ENCODE data around the gene IMMT.
"Not testable (repeated sequence)": the region's sequence is repeated elsewhere in the genome, so short reads cannot be mapped to it uniquely, and the experiment has no call there.

Gene IMMT

GRCh38 chr2:86235196-86235980 lies 40.1 kb upstream of the IMMT start:
- H3K27me3 ChIP-seq (ENCODE audit: control insufficient read depth in 5 of 5, insufficient read depth in 4 of 5, low read length in 5 of 5): peaks cover 0 to under 1% (median 0%) of the 10 kb centered on the region in 5 donors
- H3K4me3 ChIP-seq (ENCODE audit: low read depth in 1 of 5, low read length in 5 of 5): no peak overlapping the region
- H3K4me1 ChIP-seq (ENCODE audit: control insufficient read depth in 5 of 5, insufficient read depth in 5 of 5, low read length in 5 of 5): peaks cover 0 to 17% (median 0%) of the 10 kb centered on the region in 5 donors
- no peak overlapping the region for H3K9ac ChIP-seq (ENCODE audit: low read length in 5 of 5)
- H3K9me3 ChIP-seq (ENCODE audit: control insufficient read depth in 5 of 5, low read length in 5 of 5): no peaks in the 10 kb centered on the region
- no peak overlapping the region for H3K27ac ChIP-seq (ENCODE audit: low read depth, low read length)
- no peaks in the 10 kb centered on the region for H3K36me3 ChIP-seq (ENCODE audit: control insufficient read depth in 5 of 5, insufficient read depth in 5 of 5, low read length in 5 of 5)

GRCh38 chr2:86234563-86235131 lies 39.4 kb upstream of the IMMT start:
- Histone ChIP-seq H3K27ac (ENCODE audit: low read depth, low read length) (no peak overlapping the region), H3K4me3 (ENCODE audit: low read depth in 1 of 5, low read length in 5 of 5) (no peak overlapping the region), H3K27me3 (ENCODE audit: control insufficient read depth in 5 of 5, insufficient read depth in 4 of 5, low read length in 5 of 5) (peaks cover 0 to 2% (median 0%) of the 10 kb centered on the region in 5 donors), H3K36me3 (ENCODE audit: control insufficient read depth in 5 of 5, insufficient read depth in 5 of 5, low read length in 5 of 5) (no peaks in the 10 kb centered on the region), H3K4me1 (ENCODE audit: control insufficient read depth in 5 of 5, insufficient read depth in 5 of 5, low read length in 5 of 5) (peaks cover 0 to 15% (median 0%) of the 10 kb centered on the region in 5 donors), H3K9me3 (ENCODE audit: control insufficient read depth in 5 of 5, low read length in 5 of 5) (no peaks in the 10 kb centered on the region), H3K9ac (ENCODE audit: low read length in 5 of 5) (no peak overlapping the region)

GRCh38 chr2:86233436-86233835 lies 38.2 kb upstream of the IMMT start:
- Histone ChIP-seq H3K4me3 (ENCODE audit: low read depth in 1 of 5, low read length in 5 of 5) (no peak overlapping the region), H3K9me3 (ENCODE audit: control insufficient read depth in 5 of 5, low read length in 5 of 5) (no peaks in the 10 kb centered on the region), H3K4me1 (ENCODE audit: control insufficient read depth in 5 of 5, insufficient read depth in 5 of 5, low read length in 5 of 5) (peaks cover 0 to 3% (median 0%) of the 10 kb centered on the region in 5 donors), H3K27me3 (ENCODE audit: control insufficient read depth in 5 of 5, insufficient read depth in 4 of 5, low read length in 5 of 5) (peaks cover 0 to 2% (median 0%) of the 10 kb centered on the region in 5 donors), H3K9ac (ENCODE audit: low read length in 5 of 5) (no peak overlapping the region), H3K36me3 (ENCODE audit: control insufficient read depth in 5 of 5, insufficient read depth in 5 of 5, low read length in 5 of 5) (no peaks in the 10 kb centered on the region), H3K27ac (ENCODE audit: low read depth, low read length) (no peak overlapping the region)

- H3K9ac ChIP-seq (ENCODE audit: low read length in 5 of 5): no peak overlapping the region
- H3K27ac ChIP-seq (ENCODE audit: low read depth, low read length): no peak overlapping the region
- H3K4me3 ChIP-seq (ENCODE audit: low read depth in 1 of 5, low read length in 5 of 5): no peak overlapping the region
- H3K27me3 ChIP-seq (ENCODE audit: control insufficient read depth in 5 of 5, insufficient read depth in 4 of 5, low read length in 5 of 5): peaks cover 0 to 2% (median 0%) of the 10 kb centered on the region in 5 donors
- H3K4me1 ChIP-seq (ENCODE audit: control insufficient read depth in 5 of 5, insufficient read depth in 5 of 5, low read length in 5 of 5): no peaks in the 10 kb centered on the region
- H3K36me3 ChIP-seq (ENCODE audit: control insufficient read depth in 5 of 5, insufficient read depth in 5 of 5, low read length in 5 of 5): no peaks in the 10 kb centered on the region
- H3K9me3 ChIP-seq (ENCODE audit: control insufficient read depth in 5 of 5, low read length in 5 of 5): no peaks in the 10 kb centered on the region
Observed at GRCh38 chr2:86232910-86233309, 37.6 kb upstream of the IMMT start.

- Histone ChIP-seq H3K4me1 (ENCODE audit: control insufficient read depth in 5 of 5, insufficient read depth in 5 of 5, low read length in 5 of 5) (no peaks in the 10 kb centered on the region), H3K27ac (ENCODE audit: low read depth, low read length) (no peak overlapping the region), H3K4me3 (ENCODE audit: low read depth in 1 of 5, low read length in 5 of 5) (no peak overlapping the region), H3K27me3 (ENCODE audit: control insufficient read depth in 5 of 5, insufficient read depth in 4 of 5, low read length in 5 of 5) (peaks cover 0 to 2% (median 0%) of the 10 kb centered on the region in 5 donors), H3K9me3 (ENCODE audit: control insufficient read depth in 5 of 5, low read length in 5 of 5) (no peaks in the 10 kb centered on the region), H3K36me3 (ENCODE audit: control insufficient read depth in 5 of 5, insufficient read depth in 5 of 5, low read length in 5 of 5) (no peaks in the 10 kb centered on the region), H3K9ac (ENCODE audit: low read length in 5 of 5) (no peak overlapping the region)
Observed at GRCh38 chr2:86232373-86232784, 37.1 kb upstream of the IMMT start.

- Histone ChIP-seq H3K27me3 (ENCODE audit: control insufficient read depth in 5 of 5, insufficient read depth in 4 of 5, low read length in 5 of 5) (peaks cover 0 to 2% (median 0%) of the 10 kb centered on the region in 5 donors), H3K9ac (ENCODE audit: low read length in 5 of 5) (no peak overlapping the region), H3K4me1 (ENCODE audit: control insufficient read depth in 5 of 5, insufficient read depth in 5 of 5, low read length in 5 of 5) (no peaks in the 10 kb centered on the region), H3K27ac (ENCODE audit: low read depth, low read length) (no peak overlapping the region), H3K4me3 (ENCODE audit: low read depth in 1 of 5, low read length in 5 of 5) (no peak overlapping the region), H3K9me3 (ENCODE audit: control insufficient read depth in 5 of 5, low read length in 5 of 5) (no peaks in the 10 kb centered on the region), H3K36me3 (ENCODE audit: control insufficient read depth in 5 of 5, insufficient read depth in 5 of 5, low read length in 5 of 5) (no peaks in the 10 kb centered on the region)
Observed at GRCh38 chr2:86231680-86232372, 36.6 kb upstream of the IMMT start.

- Histone ChIP-seq H3K27ac (ENCODE audit: low read depth, low read length) (no peak overlapping the region), H3K4me3 (ENCODE audit: low read depth in 1 of 5, low read length in 5 of 5) (no peak overlapping the region), H3K9me3 (ENCODE audit: control insufficient read depth in 5 of 5, low read length in 5 of 5) (no peaks in the 10 kb centered on the region), H3K27me3 (ENCODE audit: control insufficient read depth in 5 of 5, insufficient read depth in 4 of 5, low read length in 5 of 5) (peaks cover 0 to 2% (median 0%) of the 10 kb centered on the region in 5 donors), H3K4me1 (ENCODE audit: control insufficient read depth in 5 of 5, insufficient read depth in 5 of 5, low read length in 5 of 5) (no peaks in the 10 kb centered on the region), H3K36me3 (ENCODE audit: control insufficient read depth in 5 of 5, insufficient read depth in 5 of 5, low read length in 5 of 5) (no peaks in the 10 kb centered on the region), H3K9ac (ENCODE audit: low read length in 5 of 5) (no peak overlapping the region)
Observed at GRCh38 chr2:86230961-86231360, 35.7 kb upstream of the IMMT start.

- Histone ChIP-seq H3K27ac (ENCODE audit: low read depth, low read length) (no peak overlapping the region), H3K27me3 (ENCODE audit: control insufficient read depth in 5 of 5, insufficient read depth in 4 of 5, low read length in 5 of 5) (peaks cover 0 to 2% (median 0%) of the 10 kb centered on the region in 5 donors)
Observed at GRCh38 chr2:86229221-86229620, 34.0 kb upstream of the IMMT start.

GRCh38 chr2:86228574-86228973 lies 33.3 kb upstream of the IMMT start:
- peaks cover 2 to 22% (median 11%) of the 10 kb centered on the region in 5 donors for H3K4me1 ChIP-seq (ENCODE audit: control insufficient read depth in 5 of 5, insufficient read depth in 5 of 5, low read length in 5 of 5)
- H3K9me3 ChIP-seq (ENCODE audit: control insufficient read depth in 5 of 5, low read length in 5 of 5); H3K27me3 ChIP-seq (ENCODE audit: control insufficient read depth in 5 of 5, insufficient read depth in 4 of 5, low read length in 5 of 5); H3K27ac ChIP-seq (ENCODE audit: low read depth, low read length); H3K36me3 ChIP-seq (ENCODE audit: control insufficient read depth in 5 of 5, insufficient read depth in 5 of 5, low read length in 5 of 5); H3K4me3 ChIP-seq (ENCODE audit: low read depth in 1 of 5, low read length in 5 of 5); H3K9ac ChIP-seq (ENCODE audit: low read length in 5 of 5): not testable (repeated sequence)

More at GRCh38 chr2:86229221-86229620, 34.0 kb upstream of the IMMT start:
- no peak overlapping the region for H3K9ac ChIP-seq (ENCODE audit: low read length in 5 of 5)
- peaks cover 2 to 17% (median 10%) of the 10 kb centered on the region in 5 donors for H3K4me1 ChIP-seq (ENCODE audit: control insufficient read depth in 5 of 5, insufficient read depth in 5 of 5, low read length in 5 of 5)
- H3K4me3 ChIP-seq (ENCODE audit: low read depth in 1 of 5, low read length in 5 of 5): no peak overlapping the region
- no peaks in the 10 kb centered on the region for H3K9me3 ChIP-seq (ENCODE audit: control insufficient read depth in 5 of 5, low read length in 5 of 5)
- H3K36me3 ChIP-seq (ENCODE audit: control insufficient read depth in 5 of 5, insufficient read depth in 5 of 5, low read length in 5 of 5): no peaks in the 10 kb centered on the region

GRCh38 chr2:86227685-86228084 lies 32.4 kb upstream of the IMMT start:
- H3K4me3 ChIP-seq (ENCODE audit: low read depth in 1 of 5, low read length in 5 of 5): no peak overlapping the region
- H3K27ac ChIP-seq (ENCODE audit: low read depth, low read length): no peak overlapping the region
- H3K27me3 ChIP-seq (ENCODE audit: control insufficient read depth in 5 of 5, insufficient read depth in 4 of 5, low read length in 5 of 5): peaks cover 0 to 2% (median 0%) of the 10 kb centered on the region in 5 donors
- H3K36me3 ChIP-seq (ENCODE audit: control insufficient read depth in 5 of 5, insufficient read depth in 5 of 5, low read length in 5 of 5): no peaks in the 10 kb centered on the region
- no peak overlapping the region for H3K9ac ChIP-seq (ENCODE audit: low read length in 5 of 5)
- peaks cover 6 to 30% (median 20%) of the 10 kb centered on the region in 5 donors for H3K4me1 ChIP-seq (ENCODE audit: control insufficient read depth in 5 of 5, insufficient read depth in 5 of 5, low read length in 5 of 5)
- H3K9me3 ChIP-seq (ENCODE audit: control insufficient read depth in 5 of 5, low read length in 5 of 5): no peaks in the 10 kb centered on the region

Data from subcutaneous abdominal adipose tissue (tissue), 5 donors.